H7 (cell line): ENCODE data around the gene DPT. TPM values are rescaled to one million over a fixed set of nuclear protein-coding genes. Genes with fewer than 3 reads are reported as not detected.

Source experiments
- DNase-seq: peaks from one replicate; pipeline ENCODE4 v3.0.0; 2012
- H3K27me3 ChIP-seq: 2 replicates; pipeline ENCODE4 v1.6.0; 2011; ENCODE audit warnings: mild to moderate bottlenecking, low read length; ENCODE audit not compliant: control insufficient read depth, insufficient read depth
- H3K36me3 ChIP-seq: replicated peaks from 2 replicates; pipeline ENCODE4 v1.5.1; 2011; ENCODE audit warnings: low read length; ENCODE audit not compliant: control insufficient read depth, insufficient read depth
- H3K4me3 ChIP-seq: 2 replicates; pipeline ENCODE4 v1.5.1; 2011; ENCODE audit warnings: low read depth, mild to moderate bottlenecking, control low read depth, low read length, moderate library complexity; ENCODE audit not compliant: insufficient read depth
- total RNA-seq: library from RNA; depleted of rRNA; stranded (reverse); fragments of >200 nt; shearing (Covaris generic); gene quantifications from 2 replicates; pipeline ENCODE4 v1.2.3, GENCODE V29; 2014

Gene DPT
- total RNA-seq, 1 experiment from 2014 or later = not detected

DNA sequence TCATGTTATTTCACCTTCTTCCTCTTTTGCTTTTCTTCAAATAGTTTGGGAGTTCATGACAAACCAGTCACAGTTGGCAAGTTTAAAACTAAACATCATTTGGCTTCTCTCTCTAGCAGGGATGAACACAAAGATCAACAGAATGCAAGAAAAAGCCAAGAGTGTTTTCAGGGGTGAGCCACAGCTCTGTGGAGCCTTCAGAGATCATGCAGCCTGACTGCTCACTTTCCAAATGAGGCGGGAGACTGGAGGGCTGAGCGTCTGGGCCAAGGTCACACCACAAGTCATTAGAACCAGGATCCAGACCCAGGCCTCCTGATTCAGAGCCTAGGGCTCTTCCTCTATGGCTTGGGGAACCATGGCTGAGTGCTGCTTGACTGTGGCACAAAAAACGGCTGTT, 2.7 kb downstream of the DPT start:
- Histone ChIP-seq H3K27me3 (no peaks in the 10 kb centered on the region), H3K36me3 (no peaks in the 10 kb centered on the region), H3K4me3 (no peak overlapping the region)
- DNase-seq = no peak

DNA sequence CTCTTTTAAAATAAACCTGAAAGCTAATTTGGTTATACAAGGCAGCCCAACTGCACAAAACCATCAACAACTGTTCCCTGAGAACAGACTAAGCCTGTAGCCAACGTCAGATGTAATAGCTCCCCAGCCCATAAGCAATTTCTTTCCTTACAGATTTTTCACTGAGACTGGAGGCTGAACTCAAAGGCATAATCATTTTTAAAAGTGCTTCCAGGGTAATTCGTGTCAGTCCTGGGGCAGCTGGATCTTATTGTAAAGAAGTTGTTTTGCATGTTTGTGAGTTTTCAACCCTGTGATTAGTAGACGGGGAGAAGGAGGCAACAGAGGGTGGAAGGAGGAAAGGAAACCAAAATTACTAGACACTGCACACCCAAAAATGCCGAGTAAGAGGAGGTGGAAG, 3.2 kb downstream of the DPT start:
- H3K36me3 ChIP-seq = no peaks in the 10 kb centered on the region
- H3K4me3 ChIP-seq = no peak overlapping the region
- no peaks in the 10 kb centered on the region for H3K27me3 ChIP-seq
- no peak for DNase-seq

- H3K27me3 ChIP-seq = no peaks in the 10 kb centered on the region
- no peak for DNase-seq
Measured at GRCh38 chr1:168725060-168725459, 3.9 kb downstream of the DPT start.

DNA sequence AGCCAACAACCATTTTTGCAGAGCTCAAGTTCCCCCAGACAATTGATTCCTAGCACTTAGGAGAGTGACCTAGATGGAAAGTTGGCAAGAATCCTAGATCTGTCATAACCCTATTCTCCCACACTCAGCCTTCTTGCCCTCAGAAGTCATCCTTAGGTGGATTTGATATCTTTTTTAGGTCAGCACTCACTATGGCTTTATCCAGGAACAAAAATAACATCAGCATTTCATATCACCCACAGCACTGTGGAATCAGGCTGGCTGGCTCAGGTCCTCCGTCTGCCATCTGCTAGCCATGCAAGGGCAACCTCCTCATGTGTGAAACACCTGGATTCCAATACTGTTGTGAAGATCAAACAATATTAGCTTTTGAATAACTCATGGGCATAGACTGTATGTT, 6.0 kb downstream of the DPT start:
- Histone ChIP-seq H3K36me3 (no peaks in the 10 kb centered on the region), H3K27me3 (no peaks in the 10 kb centered on the region), H3K4me3 (no peak overlapping the region)
- DNase-seq = no peak

More at GRCh38 chr1:168725060-168725459, 3.9 kb downstream of the DPT start:
- Histone ChIP-seq H3K36me3 (no peaks in the 10 kb centered on the region), H3K4me3 (no peak overlapping the region)

GRCh38 chr1:168720839-168721238, 8.2 kb downstream of the DPT start:
- Histone ChIP-seq H3K4me3 (no peak overlapping the region), H3K27me3 (no peaks in the 10 kb centered on the region), H3K36me3 (no peaks in the 10 kb centered on the region)
- no peak for DNase-seq

GRCh38 chr1:168719306-168720111, 9.5 kb downstream of the DPT start:
- Histone ChIP-seq H3K4me3 (no peak overlapping the region), H3K36me3 (no peaks in the 10 kb centered on the region), H3K27me3 (no peaks in the 10 kb centered on the region)
- no peak for DNase-seq

GRCh38 chr1:168717906-168718891, 10.8 kb downstream of the DPT start:
- Histone ChIP-seq H3K36me3 (no peaks in the 10 kb centered on the region), H3K4me3 (no peak overlapping the region), H3K27me3 (no peaks in the 10 kb centered on the region)
- no peak for DNase-seq

GRCh38 chr1:168714012-168714411, 15.0 kb downstream of the DPT start:
- H3K4me3 ChIP-seq = no peak overlapping the region
- H3K27me3 ChIP-seq = no peaks in the 10 kb centered on the region; the same call in 1 of the 2 replicates
- H3K36me3 ChIP-seq = no peaks in the 10 kb centered on the region
- no peak for DNase-seq

- Histone ChIP-seq H3K27me3 (no peaks in the 10 kb centered on the region; the same call in 1 of the 2 replicates), H3K4me3 (no peak overlapping the region), H3K36me3 (no peaks in the 10 kb centered on the region)
- no peak for DNase-seq
Measured at GRCh38 chr1:168709405-168710363, 19.3 kb downstream of the DPT start.

- Histone ChIP-seq H3K27me3 (no peaks in the 10 kb centered on the region; the same call in 1 of the 2 replicates), H3K4me3 (no peak overlapping the region), H3K36me3 (no peaks in the 10 kb centered on the region)
- DNase-seq = no peak
Measured at GRCh38 chr1:168708698-168709404, 20.2 kb downstream of the DPT start.

DNA sequence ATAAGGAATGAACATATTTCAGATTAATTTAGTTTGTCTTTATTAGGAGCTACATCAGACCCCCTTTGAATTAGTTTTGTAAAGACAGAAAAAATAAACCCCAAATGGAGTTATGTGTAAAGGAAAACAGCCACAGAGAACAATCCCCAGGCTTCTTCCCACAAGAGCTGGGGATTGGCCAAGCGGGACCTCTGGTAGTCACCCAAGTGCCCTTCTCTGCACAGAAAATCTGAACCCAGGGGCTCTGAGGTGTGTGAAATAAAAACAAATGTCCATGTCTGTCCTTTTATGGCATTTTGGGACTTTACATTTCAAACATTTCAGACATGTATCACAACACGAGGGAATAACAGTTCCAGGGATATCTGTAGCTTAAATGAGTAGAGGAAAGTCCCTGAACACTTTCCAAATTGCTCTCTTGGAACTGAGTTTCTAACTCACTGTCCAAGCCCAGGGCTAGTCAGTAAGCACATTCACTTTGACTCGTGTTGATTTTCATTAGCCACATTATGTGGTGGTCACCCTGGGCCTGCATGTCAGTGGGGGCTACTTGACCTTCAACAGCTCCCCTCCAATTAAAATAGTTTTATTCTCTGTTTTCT, 22.5 kb downstream of the DPT start:
- H3K27me3 ChIP-seq = no peaks in the 10 kb centered on the region
- H3K4me3 ChIP-seq = no peak overlapping the region
- H3K36me3 ChIP-seq = no peaks in the 10 kb centered on the region
- DNase-seq = no peak

DNA sequence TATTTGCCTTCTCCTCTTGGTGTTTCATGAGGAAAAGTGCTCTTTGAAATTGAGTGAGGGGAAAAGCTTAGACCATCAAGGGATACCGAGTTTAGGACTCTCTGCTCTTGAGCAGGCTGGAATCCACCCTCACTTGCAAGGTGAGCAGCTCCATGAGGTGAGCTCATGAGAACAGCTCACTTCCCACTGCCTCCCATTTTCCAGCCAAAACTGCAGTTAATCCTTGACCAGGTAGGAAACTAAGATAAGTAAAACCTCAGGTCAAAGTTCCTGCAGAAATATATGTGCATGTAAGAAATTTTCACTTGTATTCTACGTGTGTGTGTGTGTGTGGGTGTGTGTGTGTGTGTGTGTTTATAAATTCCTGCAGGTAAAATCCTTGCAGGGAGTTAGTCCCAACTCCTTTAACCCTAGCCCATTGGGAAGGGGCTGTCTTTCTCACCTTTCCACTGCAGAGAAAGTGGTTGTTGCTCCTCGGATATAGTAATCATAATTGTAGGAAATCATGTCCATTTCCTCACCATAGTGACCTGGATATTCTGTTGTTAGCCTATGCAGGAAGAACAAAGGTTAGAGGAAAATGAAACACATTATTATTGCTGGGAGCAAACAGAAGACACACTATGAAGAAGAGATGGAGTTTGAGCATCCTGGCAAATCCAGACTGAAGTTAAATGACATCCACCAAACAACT, 28.3 kb downstream of the DPT start:
- H3K4me3 ChIP-seq = no peak overlapping the region
- DNase-seq = no peak
- H3K36me3 ChIP-seq = no peaks in the 10 kb centered on the region
- H3K27me3 ChIP-seq = no peaks in the 10 kb centered on the region

DNA sequence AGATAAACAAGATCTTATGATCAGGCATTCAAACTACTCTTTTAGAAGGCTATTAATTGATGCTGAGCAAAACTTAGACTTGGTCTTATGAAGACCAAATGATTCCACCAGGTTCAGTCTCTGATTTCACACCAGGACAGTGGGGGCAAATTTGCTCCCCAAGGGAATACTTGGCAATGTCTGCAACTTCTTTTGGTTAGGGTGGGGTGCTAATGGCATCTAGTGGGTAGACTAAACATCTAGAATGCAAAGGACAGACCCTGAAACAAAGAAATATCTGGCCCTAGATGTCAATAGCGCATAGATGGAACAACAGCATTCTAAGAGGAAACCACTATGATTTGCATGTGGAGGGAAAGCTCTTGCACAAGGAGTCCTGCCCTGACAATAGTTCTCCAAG, 30.6 kb downstream of the DPT start:
- no peaks in the 10 kb centered on the region for H3K36me3 ChIP-seq
- no peaks in the 10 kb centered on the region for H3K27me3 ChIP-seq
- DNase-seq = no peak
- H3K4me3 ChIP-seq = no peak overlapping the region
